GM21786 (cell line): ENCODE measurements around the gene SWT1.

Experiments used
- ATAC-seq: cut with Tn5 transposase; IDR thresholded peaks from one replicate; pipeline ENCODE4 v1.9.1; 2021; ENCODE audit not compliant: unreplicated experiment

The SWT1 gene

DNA sequence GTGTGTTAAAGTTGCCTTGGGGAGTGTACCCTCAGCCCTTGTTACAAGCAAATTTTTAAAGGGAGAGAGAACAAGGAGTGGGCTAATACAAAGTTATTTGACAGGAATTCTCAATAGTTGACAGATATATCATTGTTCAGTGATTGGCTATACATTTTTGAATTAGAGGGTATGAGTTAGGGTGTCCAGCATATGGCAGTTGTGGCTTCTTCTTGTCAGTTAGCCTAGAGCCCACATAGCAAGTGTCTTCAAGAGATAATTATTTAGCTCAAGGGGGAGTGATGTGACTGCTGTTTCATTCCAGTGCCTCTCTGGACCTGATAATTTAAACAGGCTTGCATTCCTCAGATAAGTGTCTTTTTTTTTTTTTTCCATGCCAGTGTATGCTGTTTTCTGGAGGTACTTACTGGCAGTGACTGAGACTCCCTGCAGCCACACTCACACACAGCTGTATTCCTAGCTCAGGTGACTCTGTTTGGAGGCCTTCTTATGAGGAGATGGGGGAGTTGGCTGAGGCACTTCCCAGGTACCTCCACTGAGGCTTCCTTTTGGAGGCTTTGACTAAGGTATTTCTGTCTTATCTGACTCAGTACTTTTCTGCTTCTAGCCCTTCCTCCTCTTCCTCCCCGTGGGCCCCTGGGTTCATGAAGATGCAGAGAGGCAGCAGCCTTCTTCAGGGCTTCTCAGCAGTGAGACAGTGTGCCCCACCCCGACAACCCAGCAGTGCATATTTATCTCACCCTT lies 127.7 kb downstream of the SWT1 start:
- ATAC-seq, result no peak

DNA sequence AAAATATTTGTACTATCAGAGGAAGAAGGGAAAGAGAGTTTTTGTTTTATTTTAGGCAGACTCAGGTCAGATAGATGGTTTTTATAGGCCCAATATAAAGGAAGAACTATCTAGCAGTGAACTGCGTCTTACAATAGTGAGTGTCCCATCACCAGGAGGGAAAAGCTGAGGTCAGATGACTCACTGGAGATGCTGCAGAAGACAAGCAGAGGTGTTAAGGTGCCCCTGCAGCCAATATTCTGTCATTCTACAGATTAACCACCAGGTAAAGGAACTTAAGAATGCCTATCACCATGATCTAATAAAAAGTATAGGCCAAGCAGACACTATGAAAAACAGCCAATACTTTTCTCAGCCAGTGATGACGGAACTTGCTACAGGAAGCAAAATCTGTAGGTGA lies 130.5 kb downstream of the SWT1 start:
- ATAC-seq, result no peak

DNA sequence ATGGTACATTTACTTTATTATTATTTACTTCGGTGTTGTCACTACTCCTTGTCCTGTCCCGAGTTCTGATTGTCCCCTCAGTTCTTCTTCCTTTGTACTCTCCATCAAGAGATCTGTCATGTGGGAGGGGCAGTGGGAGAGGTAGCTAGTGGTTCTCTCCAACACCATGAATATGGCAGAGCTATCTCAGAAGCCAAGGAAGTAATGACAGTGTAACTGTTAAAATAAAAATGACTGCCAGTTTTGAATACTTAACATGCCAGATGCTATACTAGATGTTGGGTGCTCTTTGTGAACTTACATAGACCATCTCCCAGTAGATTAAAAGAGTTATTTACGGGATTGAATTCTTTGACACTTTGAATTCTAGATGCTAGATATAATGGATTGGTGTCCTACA lies 131.5 kb downstream of the SWT1 start:
- no peak for ATAC-seq

DNA sequence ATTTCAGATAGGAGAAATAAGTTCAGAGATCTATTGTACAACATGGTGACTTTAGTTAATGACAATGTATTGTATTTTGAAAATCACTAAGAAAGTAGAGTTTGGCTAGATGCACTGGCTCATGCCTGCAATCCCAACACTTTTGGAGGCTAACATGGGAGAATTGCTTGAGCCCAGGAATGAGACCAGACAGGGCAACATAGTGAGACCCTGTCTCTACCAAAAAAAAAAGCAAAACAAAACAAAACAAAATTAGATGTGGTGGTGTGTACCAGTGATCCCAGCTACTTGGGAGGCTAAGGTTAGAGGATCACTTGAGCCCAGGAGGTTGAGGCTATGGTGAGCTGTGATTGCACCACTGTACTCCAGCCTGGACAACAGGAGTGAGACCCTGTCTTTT lies 132.9 kb downstream of the SWT1 start:
- ATAC-seq, result no peak

DNA sequence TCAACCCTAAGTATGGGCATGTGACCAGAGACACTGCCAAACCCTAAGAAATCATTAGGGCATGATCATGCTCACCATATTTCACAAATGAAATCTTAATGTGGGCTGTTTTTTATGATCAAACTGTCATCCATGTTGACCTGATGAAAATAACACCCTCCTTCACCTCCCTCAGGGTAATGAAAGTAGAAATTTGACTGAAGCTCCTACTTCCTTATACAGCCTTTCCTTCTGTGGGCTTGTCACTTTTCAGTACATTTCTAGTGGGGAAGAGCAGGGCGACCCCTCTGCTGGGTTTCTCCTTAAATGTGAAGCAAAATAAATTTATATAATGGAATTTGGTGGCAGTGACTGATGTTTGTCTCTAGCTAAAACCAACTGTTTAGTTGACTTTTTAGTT lies 134.2 kb downstream of the SWT1 start:
- peak; percentile 46 for ATAC-seq

DNA sequence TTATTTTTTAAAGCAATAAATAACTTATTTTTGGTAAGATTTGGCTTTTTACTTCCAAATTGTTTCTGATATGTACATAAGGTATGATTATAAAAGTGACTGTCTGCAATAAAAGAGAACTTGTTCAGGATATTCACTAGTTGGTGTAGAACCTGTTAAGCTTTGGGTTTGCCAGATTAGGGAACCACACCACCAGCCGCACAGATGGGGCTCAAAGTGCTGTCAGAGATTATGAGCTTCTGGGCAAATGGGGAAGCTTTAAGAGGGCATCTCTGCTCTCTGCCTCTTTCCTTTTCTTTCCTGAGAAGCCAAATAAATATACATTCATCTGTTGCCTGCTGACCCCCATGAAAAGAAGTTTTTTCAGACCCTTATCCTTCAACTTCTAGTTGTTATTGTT lies 134.7 kb downstream of the SWT1 start:
- no peak for ATAC-seq

DNA sequence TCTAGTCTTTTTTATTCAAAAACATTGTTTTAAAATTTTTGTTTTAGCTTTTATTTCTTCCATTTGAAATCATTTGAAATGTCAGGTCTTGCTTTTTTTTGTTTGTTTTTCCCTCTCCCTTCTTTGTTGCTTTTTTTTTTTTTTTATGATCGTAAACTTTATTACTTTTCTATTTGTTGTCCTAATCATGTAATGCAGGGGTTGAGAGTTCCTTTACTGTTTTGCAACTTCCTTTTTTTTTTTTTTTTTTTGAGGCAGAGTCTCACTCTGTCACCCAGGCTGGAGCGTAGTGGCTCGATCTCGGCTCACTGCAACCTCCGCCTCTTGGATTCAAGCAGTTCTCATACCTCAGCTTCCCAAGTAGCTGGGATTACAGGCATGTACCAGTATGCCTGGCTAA lies 135.3 kb downstream of the SWT1 start:
- ATAC-seq, result no peak

DNA sequence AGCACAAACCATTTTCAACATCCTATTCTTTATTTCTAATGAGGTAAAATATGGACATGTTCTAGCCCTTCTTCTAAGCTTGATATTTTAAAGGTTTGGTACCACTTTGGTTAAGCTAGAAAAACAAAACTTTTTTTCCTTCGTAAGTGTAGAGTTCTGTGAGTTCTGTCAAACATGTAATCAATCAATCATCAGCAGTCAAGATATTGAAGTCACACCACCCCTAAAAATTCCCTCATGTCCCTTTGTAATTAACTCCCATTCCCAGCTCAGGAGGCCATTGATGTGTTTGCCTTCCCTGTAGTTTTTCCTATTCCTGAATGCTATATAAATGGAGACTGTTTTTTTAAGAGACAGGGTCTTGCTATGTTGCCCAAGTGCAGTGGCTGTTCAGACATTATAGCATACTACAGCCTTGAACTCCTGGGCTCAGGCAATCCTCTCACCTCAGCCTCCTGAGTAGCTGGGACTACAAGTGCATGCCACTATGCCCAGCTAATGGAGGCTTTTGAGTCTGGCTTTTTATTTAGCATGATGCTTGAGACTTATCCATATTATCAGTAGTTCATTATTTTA lies 137.1 kb downstream of the SWT1 start:
- ATAC-seq, result no peak

DNA sequence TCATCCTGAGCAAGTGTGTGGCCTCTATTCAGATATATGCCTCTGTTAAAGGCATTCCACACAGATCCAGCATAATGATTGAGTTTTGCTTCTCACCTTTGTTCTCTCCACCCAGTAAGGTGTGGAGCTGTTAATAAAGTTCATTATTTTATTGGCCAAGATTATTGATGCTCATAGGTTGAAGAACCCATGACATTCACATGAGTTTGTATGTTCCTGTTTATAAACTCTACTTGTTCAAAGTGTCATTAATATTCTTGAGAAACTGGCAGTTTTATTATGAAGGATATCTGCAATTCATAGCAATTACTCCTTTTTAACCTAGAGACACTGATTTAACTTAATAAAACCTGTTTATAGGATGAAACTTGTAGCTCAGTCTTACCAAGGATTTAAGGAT lies 138.1 kb downstream of the SWT1 start:
- no peak for ATAC-seq

DNA sequence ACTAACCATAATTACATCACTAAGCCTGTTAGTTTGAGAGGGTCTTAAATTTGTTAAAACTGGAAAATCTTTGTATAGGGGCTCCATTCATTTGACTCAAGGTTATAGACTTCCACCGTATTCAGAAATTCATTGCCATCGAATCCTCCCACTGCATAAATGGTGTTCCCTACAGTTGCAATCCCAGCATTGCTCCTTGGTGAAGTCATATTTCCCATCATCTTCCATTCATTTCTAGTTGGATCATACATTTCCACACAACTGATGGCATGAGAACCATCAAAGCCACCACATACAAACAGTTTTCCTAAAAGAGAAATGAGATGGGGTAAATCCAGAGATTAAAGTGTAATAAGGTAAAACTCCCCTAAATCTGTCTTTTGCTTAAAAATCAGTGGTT lies 141.0 kb downstream of the SWT1 start:
- no peak for ATAC-seq

DNA sequence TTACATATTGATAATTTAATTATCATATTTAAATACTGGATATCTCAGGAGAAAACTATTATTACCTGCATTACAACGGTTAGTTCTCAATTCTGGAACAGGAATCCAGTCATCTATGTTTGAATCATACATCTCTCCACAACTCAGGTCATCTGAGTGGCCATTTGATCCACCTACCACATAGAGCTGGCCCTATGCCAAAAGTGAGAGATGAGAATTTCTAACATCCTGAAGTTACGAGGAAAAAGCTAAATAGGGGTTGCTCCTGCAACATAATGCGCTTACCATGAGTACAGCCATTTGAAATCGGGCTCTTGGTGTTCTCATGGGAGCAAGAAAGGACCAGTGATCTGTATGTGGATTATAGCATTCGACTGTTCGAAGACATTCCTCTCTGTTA lies 143.2 kb downstream of the SWT1 start:
- no peak for ATAC-seq

DNA sequence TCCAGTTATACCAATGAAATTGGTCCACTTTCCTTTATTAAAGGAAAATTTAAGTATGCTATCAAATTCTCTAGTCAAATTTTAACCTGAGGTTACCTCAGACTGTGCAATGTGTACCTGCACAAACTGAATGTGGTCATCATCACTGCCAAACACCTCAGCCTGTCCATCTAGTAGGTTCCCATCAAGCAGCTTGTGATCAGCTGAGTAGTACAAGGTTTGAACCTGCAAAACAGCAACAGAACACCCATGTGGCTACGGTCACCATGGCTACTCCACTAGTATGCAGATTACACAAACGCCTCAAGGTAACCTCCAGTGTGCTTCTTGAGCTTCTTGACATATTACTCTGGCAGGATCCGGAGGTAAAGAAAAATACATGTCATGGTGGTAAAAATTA lies 148.5 kb downstream of the SWT1 start:
- ATAC-seq, result no peak

DNA sequence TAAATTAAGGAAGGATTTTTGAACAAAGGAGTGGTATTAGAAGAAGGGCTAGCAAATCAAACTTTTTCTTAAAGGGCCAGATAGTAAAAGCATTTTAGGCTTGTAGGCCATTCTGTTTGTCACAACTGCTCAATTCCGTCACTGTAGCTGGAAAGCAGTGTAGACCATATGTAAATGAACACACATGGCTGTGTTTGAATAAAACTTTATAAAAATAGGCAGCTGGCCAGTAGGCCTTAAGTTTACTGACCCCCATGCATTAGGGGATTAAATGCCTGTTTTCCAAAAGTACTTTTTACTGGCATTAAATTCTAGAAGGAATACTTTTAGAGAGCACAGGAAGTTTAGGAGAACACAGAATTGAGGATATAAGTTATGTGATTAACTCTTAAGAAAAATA lies 151.2 kb downstream of the SWT1 start:
- ATAC-seq, result no peak

DNA sequence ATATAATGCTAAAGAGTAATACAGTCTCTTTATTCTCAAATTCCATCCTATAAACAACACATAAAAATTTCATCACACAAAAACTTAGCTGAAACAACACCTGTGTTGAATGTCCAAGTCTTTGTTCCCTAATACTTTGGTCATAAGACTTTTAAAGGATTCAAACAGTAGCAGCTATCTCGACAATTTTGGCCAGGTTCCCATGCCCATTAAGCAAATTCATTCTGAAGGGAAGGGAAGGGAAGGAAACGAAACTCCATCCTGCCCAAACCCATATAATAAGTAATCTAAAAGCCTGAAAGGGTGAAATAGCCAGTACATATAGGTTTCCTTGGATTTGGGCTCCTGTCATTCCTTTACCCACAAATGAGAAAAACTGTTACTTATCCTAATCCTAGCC lies 152.6 kb downstream of the SWT1 start:
- no peak for ATAC-seq

DNA sequence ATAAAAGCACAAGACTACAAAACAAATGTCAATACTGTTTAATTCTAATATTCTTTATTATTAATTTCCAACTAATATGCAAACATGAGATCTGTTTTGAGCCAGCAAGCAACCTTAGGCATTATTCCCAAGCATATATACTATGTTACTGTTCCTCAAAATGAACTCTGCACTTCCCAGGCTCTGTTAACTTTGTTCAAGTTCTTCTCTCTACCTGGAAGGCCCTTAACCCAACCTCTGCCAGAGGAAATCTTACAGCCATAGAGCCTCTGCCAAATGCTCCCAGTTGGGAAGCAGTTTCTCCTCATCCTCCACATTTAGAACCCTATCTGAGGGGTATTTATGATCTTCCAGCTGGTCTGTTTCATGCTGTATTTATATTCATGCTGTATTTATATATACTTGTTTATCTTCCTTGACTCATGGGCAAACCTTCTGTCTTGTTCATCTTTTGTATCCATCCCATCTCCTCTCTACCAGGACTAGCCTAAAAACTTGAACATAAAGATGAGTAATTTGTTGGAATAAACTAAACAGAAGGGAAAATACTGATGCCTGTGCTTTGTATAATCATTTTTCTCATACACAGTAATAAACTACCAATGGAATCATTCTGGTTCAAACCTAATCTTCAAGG lies 154.7 kb downstream of the SWT1 start:
- no peak for ATAC-seq

DNA sequence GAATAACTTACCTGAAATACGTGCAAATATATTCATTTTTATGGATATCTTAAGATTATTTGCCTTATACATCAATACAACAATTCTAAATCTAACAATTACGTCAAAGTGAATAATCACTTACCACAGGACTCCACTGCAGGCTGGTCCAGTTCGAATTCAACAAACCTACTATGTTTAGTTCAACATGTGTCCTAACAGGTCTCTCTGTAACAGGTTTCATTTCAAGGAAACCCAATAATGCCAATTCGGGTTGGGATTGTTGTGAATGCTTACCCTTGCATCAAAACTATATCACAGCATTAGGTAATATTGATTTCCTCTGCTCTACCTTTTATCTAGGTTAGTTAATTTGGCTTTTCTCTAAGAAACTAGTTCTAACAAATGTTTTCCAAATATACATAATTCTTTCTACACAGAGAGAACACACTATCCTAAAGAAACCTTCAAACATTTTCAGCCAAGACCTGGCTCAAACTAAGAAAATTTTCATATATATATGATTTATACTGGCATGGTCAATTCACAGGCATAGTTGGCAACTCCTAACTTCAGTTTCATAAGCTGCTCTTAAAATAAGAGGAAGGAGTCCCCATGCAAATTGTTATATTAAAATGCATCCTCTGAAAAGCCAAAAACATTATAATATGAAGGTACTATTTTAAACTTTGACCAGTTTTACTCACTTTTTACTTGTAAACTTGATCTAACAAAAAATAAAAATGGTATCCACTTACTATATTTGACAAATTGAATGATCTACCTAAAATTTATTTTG lies 155.6 kb downstream of the SWT1 start:
- no peak for ATAC-seq

DNA sequence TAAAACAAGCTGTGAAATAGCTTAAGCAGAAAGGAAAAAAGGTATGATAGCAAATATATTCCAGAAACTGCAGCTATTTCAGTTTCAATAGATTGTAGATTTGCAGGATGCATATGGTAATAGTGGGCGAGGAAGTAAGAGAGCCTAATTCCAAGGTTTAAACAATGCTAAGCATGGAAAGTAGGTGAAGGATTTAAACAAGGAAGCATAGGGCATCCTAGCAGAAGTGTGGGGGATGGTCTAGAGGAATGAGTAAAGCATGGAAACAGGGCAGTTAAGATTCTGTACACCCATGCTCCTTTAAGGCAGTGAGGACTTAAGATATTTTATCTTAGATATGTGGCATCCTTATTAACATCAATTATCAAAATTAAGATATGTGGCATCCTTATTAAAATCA lies 157.4 kb downstream of the SWT1 start:
- ATAC-seq, result no peak

DNA sequence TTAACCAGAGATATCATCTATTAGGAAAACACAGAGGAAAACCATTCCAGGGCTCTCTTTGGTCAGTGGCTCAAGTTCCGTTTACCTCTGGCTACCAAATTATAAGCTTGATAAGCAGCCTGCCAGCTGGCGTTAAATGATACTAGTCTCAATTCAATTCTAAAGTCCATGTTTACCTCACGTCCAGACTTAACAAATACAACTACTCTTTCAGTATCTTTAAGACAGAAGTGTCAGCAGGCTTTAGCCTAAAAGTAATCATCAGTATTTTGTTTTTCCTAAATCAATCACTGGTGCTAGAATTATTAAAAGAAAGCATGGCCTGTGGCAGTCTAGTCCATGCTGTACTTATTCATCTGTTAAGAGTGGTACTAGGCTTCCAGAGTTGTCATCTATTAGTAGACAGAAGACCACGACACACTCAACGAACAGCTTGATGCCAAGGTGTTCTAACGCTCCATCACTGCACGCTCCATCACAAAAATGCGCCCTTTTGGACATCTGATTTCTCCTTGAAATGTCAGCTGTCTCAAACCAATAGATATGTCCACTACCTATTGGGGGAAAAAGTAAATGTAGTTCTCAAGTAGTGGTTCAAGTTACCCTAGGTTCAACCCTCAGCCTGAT lies 158.6 kb downstream of the SWT1 start:
- ATAC-seq, result no peak

DNA sequence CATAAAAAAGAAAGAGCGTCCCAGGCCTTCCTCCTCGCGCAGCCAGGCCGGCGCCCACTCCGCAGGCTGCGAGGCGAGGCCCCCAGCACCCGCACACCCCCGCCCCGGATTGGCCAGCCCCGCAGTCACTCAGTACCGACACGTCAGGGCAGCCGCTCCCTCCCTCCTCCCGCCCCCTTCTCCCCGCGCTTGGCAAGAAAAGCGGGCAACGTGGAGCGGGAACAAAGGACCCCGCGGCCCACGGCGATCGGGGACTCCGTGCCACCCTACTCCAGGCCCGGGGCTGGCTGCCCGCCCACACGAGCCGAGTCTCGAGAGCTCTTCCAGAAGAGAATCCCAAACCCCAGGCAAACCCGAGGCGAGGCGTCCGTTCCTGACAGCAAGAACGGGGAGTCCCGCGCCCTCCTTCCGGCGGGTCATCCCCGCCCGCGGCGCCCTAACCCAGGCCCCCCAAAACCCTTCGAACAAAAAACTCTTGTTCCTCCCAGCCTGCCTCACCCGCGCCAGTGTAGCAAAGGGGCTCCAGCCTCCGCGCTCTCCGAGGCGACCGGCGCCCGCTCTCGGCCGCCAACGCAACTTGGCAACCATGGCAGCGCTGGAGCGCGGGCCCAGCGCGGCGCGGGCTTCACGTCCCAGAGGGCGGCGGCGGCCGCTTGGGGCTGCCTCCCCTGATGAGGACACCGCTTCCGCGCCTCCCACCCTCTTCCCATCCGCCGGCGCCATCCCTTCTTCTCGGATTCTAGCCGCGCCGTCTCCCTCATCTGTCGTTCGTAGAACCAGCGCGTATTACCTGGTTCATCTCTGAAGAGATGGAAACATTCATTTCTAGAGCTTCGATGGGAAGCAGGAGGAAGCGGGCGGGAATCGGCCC lies 159.4 kb downstream of the SWT1 start:
- ATAC-seq, result peak; percentile 41
